Erythroblast (primary cell): ENCODE data around the gene HCN4.
"Not testable (repeated sequence)": the region's sequence is repeated elsewhere in the genome, so short reads cannot be mapped to it uniquely, and the experiment has no call there.

ENCODE experiments used
- DNase-seq, 2 experiments: peaks; one replicate each; lab custom pipeline; 2025; lab: John Stamatoyannopoulos, UW
- GATA1 ChIP-seq: IDR thresholded peaks from 2 replicates; pipeline ENCODE4 v1.6.1; 2011; ENCODE audit warnings: low read depth, mild to moderate bottlenecking, control low read depth, low read length, moderate library complexity
- POLR2A ChIP-seq: IDR thresholded peaks from 2 replicates; pipeline ENCODE4 v1.6.1; 2011; ENCODE audit warnings: mild to moderate bottlenecking, low read length

HCN4 gene

DNA sequence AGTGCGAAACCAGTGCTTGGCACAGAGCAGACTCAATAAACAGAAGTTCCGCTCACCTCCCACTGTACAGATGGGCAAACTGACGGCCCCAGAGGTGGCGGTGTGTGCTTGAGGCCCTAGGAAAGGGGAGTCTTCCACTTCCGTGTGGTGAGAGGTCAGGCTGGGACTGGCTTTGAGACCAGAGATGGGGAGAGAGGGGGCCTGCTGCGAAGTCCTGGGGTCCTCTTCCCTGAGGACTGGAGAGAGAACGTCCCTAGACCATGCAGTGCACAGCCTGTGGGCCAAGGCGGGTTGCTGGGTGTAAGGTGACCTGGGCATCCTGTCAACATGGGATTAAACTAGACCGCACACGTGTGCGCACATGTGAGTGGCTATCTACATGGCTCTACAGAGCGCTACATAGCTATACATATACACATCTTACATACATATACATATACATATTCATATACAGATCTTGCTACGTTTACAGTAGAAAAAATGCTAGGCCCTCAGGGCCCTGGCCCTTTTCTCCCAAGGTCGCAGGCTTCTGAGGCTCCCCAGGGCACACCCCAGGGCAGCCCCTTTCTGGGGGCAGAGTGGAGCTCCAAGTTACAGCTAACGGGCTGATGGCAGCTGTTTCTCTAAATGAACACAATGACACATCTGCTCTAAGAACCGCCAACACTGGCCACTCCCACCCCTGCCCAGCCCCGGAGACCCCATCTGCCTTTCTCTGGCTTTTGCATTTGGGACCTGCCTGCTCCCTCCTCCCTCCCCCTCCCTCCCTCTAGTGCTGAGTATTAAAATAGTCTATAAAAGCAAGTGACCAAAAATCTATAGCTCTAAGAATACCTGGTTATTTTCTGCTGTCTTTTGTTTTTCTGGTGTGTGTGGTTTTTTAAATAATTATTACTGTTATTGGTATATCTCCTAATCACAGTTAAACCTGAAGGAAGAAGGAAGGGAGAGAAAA is 47.0 kb downstream of the HCN4 start:
- TF ChIP-seq POLR2A (no peak), GATA1 (no peak)
- no peak for DNase-seq

DNA sequence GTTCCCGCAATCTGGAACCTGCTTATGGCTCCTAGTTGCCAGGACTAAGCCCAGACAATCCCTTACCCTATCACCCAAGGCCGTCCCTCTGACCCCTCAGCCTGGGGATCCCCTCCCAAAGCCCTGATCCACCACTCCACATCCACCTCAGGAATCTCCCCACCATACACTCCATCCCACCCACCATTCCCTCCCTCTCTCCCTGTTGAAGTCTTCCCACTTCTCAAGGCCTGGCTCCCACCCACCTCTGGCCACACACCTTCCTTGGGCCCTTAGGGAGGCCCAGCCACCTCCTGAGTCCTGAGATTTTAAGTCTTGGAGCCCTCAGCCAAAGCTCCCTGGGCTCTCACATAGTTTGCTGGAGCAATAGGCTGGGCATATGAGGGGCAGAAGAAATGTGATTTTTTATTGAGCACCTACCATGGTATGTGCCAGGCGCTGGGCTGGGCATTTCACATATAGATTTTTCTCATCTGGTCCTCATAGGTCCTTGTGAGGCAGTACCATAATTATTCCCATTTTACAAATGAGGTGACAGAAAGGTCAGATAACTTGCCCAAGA is 48.1 kb downstream of the HCN4 start:
- TF ChIP-seq GATA1 (no peak), POLR2A (no peak)

DNA sequence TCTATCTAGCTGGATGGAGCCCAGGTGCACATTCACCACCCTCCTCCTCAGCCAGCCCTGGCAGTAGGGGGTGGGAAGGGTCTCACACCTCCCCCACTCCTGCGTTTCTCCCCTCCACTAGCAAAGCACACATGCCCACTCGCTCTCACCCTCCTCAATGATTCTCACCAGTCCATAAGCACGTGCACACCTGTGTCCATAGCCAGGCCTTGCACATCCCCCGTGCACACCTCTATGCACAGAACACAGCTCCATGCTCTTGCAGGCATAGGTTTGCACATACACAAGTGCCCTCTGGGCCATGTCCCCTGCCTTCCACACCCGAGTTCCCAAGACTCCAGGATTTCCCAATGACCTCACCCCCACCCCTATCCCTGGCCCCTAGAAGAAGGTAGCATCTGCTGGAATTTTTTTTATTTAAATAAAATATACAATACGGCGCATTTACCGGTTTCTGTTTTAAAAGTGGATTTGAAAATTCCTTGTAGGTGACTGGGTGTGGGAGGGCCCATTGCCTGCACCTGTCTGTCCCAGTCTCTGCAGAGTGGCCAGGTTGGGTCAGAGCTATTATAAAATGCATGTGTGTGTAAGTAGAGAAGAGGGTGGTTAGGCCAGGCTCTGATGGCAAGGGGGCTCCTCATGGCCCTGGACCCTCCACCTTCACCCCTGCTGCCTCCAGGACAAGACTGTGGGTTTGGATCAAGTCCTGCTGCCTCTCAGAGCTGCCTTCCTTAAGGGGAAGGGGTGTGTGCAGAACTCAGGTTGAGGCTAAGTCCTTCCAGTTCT is 49.1 kb downstream of the HCN4 start:
- no peak for DNase-seq
- no peak for TF ChIP-seq POLR2A
- no peak for TF ChIP-seq GATA1

More for the DNA sequence above, 48.1 kb downstream of the HCN4 start:
- no peak for DNase-seq

DNA sequence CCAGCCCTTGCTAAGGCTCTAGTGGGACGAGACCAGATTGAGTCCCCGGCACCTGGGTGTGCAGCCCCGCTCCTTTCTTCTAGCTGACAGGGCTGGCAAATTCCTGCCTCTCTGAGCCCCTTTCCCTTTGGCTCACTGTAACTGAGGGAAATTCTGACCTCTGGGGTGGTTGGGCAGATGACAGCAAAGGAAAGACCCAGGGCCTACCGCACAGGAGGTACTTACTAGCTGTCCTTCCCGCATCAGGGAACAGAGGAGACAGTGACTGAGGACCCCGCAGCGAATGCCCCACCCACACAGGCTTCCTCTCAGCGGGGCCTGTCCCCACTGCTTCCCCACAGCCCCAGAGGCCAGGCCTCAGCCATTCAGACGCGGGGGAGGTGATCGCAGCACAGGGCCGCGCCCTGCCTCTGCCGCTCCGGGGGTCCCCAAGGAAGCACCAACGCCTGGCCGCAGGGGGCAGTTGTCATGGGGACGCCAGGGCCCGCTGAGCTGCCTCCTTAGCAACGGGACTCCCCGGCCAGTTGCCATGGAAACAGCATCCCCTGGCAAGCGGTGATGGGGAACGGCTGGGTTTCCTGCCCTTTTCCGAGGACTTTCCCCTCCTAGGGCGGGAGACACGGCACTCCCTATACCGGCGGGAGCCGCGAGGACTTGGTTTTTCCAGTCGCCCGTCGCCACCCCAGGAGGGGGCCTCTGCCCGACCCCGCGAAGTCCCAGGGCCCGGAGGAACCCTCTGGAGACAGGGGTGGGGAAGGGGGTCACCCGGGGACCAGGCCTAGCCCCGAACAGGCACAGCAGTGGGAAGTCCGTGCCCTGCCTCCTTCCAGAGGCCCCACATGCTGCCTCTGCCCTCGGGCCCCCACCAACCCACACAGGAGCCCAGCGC is 50.1 kb downstream of the HCN4 start:
- no peak for DNase-seq
- TF ChIP-seq GATA1: no peak
- no peak for TF ChIP-seq POLR2A

GRCh38 chr15:73317651-73318462 is 50.9 kb downstream of the HCN4 start:
- DNase-seq: no peak
- no peak for TF ChIP-seq POLR2A

DNA sequence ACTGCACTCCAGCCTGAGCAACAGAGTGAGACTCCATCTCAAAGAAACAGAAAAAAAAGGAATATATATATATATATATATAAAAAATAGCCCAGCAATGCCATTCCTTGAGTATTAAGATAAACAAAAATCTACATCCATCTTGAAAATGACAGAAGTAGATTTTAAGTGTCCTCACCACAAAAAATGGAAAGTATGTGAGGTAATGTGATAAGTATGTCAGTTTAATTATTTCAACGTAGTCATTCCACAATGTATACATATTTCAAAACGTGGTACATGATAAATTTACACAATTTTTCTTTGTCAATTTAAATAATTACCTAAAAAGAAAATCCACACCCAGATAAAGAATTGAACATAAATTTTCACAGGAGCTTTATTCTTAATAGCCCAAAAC is 54.9 kb downstream of the HCN4 start:
- DNase-seq: no peak
- TF ChIP-seq POLR2A: no peak
- TF ChIP-seq GATA1: no peak

- TF ChIP-seq GATA1: no peak
- no peak for TF ChIP-seq POLR2A
- DNase-seq: no peak
These were observed 60.5 kb downstream of the HCN4 start for GRCh38 chr15:73308305-73308704.

GRCh38 chr15:73305331-73306211 is 63.2 kb downstream of the HCN4 start:
- peak; percentile 48 to 57 for DNase-seq

DNA sequence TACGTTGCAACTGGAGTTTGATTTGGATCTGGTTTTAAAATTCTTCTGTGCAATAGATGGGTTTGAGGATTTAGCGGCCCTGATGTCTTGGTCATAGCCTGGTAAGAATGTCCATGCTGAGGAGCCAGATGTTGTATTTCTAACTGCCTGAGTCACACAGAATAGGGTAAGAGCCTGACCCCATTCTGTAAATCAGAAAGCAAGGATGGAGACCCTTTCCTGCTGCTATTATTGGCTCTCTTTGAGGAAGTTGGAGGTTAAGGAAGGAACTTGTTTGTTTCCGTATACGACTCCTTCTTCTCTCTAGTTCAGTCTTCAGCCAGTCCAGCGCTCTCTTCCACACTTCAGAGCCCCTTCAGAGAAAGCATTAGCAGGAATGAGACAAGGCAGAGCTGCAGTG is 65.1 kb downstream of the HCN4 start:
- DNase-seq: no peak
- TF ChIP-seq GATA1: no peak
- TF ChIP-seq POLR2A: no peak

More at GRCh38 chr15:73305331-73306211, 63.2 kb downstream of the HCN4 start:
- TF ChIP-seq POLR2A: no peak
- TF ChIP-seq GATA1: no peak

GRCh38 chr15:73300286-73300685 is 68.5 kb downstream of the HCN4 start:
- not testable (repeated sequence) for DNase-seq

DNA sequence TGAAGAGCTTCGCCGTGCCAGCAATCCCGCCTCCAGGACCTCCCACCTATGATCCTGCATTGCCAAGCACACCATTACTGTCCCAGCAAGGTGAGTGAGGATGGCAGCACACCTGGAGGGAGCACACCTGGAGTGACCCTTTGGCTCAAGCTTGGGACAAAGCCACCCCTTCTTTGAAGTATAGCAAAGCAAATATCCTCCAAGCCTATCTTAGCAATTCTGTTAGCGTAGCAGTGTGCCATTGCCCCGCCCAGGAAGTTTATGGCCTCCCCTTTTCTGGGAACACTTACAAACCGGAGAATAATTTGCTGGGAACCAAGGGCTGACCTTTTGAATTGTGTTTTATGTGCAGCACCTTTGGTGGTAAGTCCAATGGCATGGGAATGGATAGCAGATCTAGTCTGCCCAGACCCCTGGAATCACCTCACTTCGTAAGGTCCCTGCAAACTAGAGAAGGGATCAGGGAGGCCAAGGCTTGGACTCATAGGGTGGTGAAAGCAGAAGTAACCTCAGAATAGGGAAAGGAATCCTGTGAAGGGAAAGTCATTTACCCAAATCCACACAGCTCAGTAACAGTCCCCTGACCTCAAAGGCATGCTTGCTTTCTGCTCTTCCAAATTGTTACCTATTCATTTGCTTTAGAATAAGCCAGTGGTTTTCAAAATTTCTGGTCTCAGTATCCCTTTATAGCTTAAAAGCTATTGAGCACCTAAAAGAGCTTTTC is 70.1 kb downstream of the HCN4 start:
- no peak for TF ChIP-seq POLR2A
- no peak for TF ChIP-seq GATA1
- DNase-seq: no peak
